ENCODE results near the gene BABAM1. TPM values are rescaled to one million over a fixed set of nuclear protein-coding genes. Genes with fewer than 3 reads are reported as not detected.

The BABAM1 gene
- total RNA-seq, 1 donor from 2014 or later = 92.5 TPM

- Mint-ChIP-seq H3K4me1 (ENCODE audit: unreplicated experiment) (peaks cover 8% of the 10 kb centered on the region), H3K4me3 (ENCODE audit: unreplicated experiment) (no peak overlapping the region)
These were observed 8.0 kb upstream of the BABAM1 start for GRCh38 chr19:17259118-17259780.

GRCh38 chr19:17259934-17260333 lies 7.3 kb upstream of the BABAM1 start:
- no peak for DNase-seq (ENCODE audit: extremely low spot score, unreplicated experiment)
- Mint-ChIP-seq H3K4me1 (ENCODE audit: unreplicated experiment) (peaks cover 5% of the 10 kb centered on the region), H3K36me3 (ENCODE audit: unreplicated experiment) (no peaks in the 10 kb centered on the region), H3K27ac (ENCODE audit: unreplicated experiment) (no peak overlapping the region), H3K27me3 (ENCODE audit: unreplicated experiment) (peaks cover 4% of the 10 kb centered on the region), H3K9me3 (ENCODE audit: unreplicated experiment) (no peaks in the 10 kb centered on the region), H3K4me3 (ENCODE audit: unreplicated experiment) (no peak overlapping the region)
- TF ChIP-seq CTCF (IDR thresholded peaks at IDR 0.05) = no peak

More at GRCh38 chr19:17259118-17259780, 8.0 kb upstream of the BABAM1 start:
- Mint-ChIP-seq H3K27ac (ENCODE audit: unreplicated experiment) (no peak overlapping the region), H3K36me3 (ENCODE audit: unreplicated experiment) (no peaks in the 10 kb centered on the region), H3K27me3 (ENCODE audit: unreplicated experiment) (peaks cover 4% of the 10 kb centered on the region), H3K9me3 (ENCODE audit: unreplicated experiment) (no peaks in the 10 kb centered on the region)
- TF ChIP-seq CTCF (IDR thresholded peaks at IDR 0.05) = no peak
- DNase-seq (ENCODE audit: extremely low spot score, unreplicated experiment) = no peak

GRCh38 chr19:17260842-17261325 lies 6.4 kb upstream of the BABAM1 start:
- peak; percentile 94 for DNase-seq (ENCODE audit: extremely low spot score, unreplicated experiment)
- Mint-ChIP-seq H3K36me3 (ENCODE audit: unreplicated experiment) (no peaks in the 10 kb centered on the region), H3K9me3 (ENCODE audit: unreplicated experiment) (no peaks in the 10 kb centered on the region), H3K4me1 (ENCODE audit: unreplicated experiment) (no peaks in the 10 kb centered on the region), H3K4me3 (ENCODE audit: unreplicated experiment) (no peak overlapping the region), H3K27me3 (ENCODE audit: unreplicated experiment) (peaks cover 2% of the 10 kb centered on the region), H3K27ac (ENCODE audit: unreplicated experiment) (no peak overlapping the region)
- TF ChIP-seq CTCF (IDR thresholded peaks at IDR 0.05) = peak; percentile 95

GRCh38 chr19:17262557-17262956 lies 4.7 kb upstream of the BABAM1 start:
- peaks cover 5% of the 10 kb centered on the region for H3K4me1 Mint-ChIP-seq (ENCODE audit: unreplicated experiment)
- H3K4me3 Mint-ChIP-seq (ENCODE audit: unreplicated experiment) = no peak overlapping the region
- H3K27me3 Mint-ChIP-seq (ENCODE audit: unreplicated experiment) = peaks cover 2% of the 10 kb centered on the region
- no peak for TF ChIP-seq CTCF (IDR thresholded peaks at IDR 0.05)
- DNase-seq (ENCODE audit: extremely low spot score, unreplicated experiment) = no peak
- H3K36me3 Mint-ChIP-seq (ENCODE audit: unreplicated experiment) = no peaks in the 10 kb centered on the region
- H3K27ac Mint-ChIP-seq (ENCODE audit: unreplicated experiment) = no peak overlapping the region
- no peaks in the 10 kb centered on the region for H3K9me3 Mint-ChIP-seq (ENCODE audit: unreplicated experiment)

GRCh38 chr19:17263712-17264640 lies 3.3 kb upstream of the BABAM1 start:
- peaks cover 2% of the 10 kb centered on the region for H3K27me3 Mint-ChIP-seq (ENCODE audit: unreplicated experiment)
- TF ChIP-seq CTCF (IDR thresholded peaks at IDR 0.05) = no peak
- H3K4me3 Mint-ChIP-seq (ENCODE audit: unreplicated experiment) = no peak overlapping the region
- no peak overlapping the region for H3K27ac Mint-ChIP-seq (ENCODE audit: unreplicated experiment)
- H3K4me1 Mint-ChIP-seq (ENCODE audit: unreplicated experiment) = peaks cover 7% of the 10 kb centered on the region
- DNase-seq (ENCODE audit: extremely low spot score, unreplicated experiment) = no peak
- H3K9me3 Mint-ChIP-seq (ENCODE audit: unreplicated experiment) = no peaks in the 10 kb centered on the region
- no peaks in the 10 kb centered on the region for H3K36me3 Mint-ChIP-seq (ENCODE audit: unreplicated experiment)
